B cell (primary cell): ENCODE results near the gene CDHR1. TPM values are rescaled to one million over a fixed set of nuclear protein-coding genes. Genes with fewer than 3 reads are reported as not detected.

Experiments
- ATAC-seq: fragments of 200-7000 bp; cut with Tn5 transposase; one replicate; pipeline ENCODE4 v1.10.0; 2021; ENCODE audit warnings: low read depth, mild to moderate bottlenecking, moderate number of reproducible peaks, moderate library complexity
- CTCF ChIA-PET: fragments of 350-600 bp; sonication (Branson Sonifier 250); formaldehyde crosslinking; loops from one replicate; lab custom pipeline; 2021; ENCODE audit warnings: antibody characterized with exemption, inconsistent platforms; lab: Charles Lee
- POLR2A ChIA-PET: fragments of 350-600 bp; sonication (Branson Sonifier 250); formaldehyde crosslinking; loops from one replicate; lab custom pipeline; 2021; ENCODE audit warnings: antibody characterized with exemption; lab: Charles Lee
- DNase-seq: peaks from one replicate; pipeline ENCODE4 v3.0.0; 2013
- H2AFZ ChIP-seq: 2 replicates; pipeline ENCODE4 v1.6.1; 2012; ENCODE audit warnings: mild to moderate bottlenecking, low read depth, low read length; ENCODE audit not compliant: insufficient read depth, poor library complexity, severe bottlenecking
- H3K27ac ChIP-seq, 2 donors: 1 replicate in 1 of 2; 2 replicates in 1 of 2; pipeline ENCODE4 v1.5.1; 2012 to 2013; ENCODE audit warnings: low read length in 2 of 2, mild to moderate bottlenecking in 2 of 2, moderate library complexity in 1 of 2
- H3K27me3 ChIP-seq, 4 experiments: fragments of 200-600 bp in 1 of 4; sonication (generic) in 1 of 4; replicated peaks in 1 of 4; 1 replicate in 2 of 4; 2 replicates in 2 of 4; pipeline versions ENCODE4 v1.6.1 to v1.7.0; 2013 to 2016; ENCODE audit warnings: low read length in 3 of 4, mild to moderate bottlenecking in 2 of 4, mixed read lengths in 1 of 4, moderate library complexity in 1 of 4; ENCODE audit not compliant: insufficient read depth in 4 of 4, control insufficient read depth in 3 of 4; ENCODE audit errors: control extremely low read depth in 1 of 4
- H3K36me3 ChIP-seq, 2 experiments: replicated peaks in 1 of 2; 1 replicate in 1 of 2; 2 replicates in 1 of 2; pipeline versions ENCODE4 v1.6.1 to v1.7.1; 2013; ENCODE audit warnings: low read length in 1 of 2; ENCODE audit not compliant: insufficient read depth in 2 of 2, control insufficient read depth in 1 of 2; ENCODE audit errors: control extremely low read depth in 1 of 2, extremely low read depth in 1 of 2
- H3K4me1 ChIP-seq, 2 donors: fragments of 200-600 bp in 1 of 2; sonication (generic) in 1 of 2; 1 replicate in 1 of 2; 2 replicates in 1 of 2; pipeline versions ENCODE4 v1.5.1 to v1.6.1; 2013 to 2017; ENCODE audit warnings: low read length in 2 of 2; ENCODE audit not compliant: control insufficient read depth in 2 of 2, insufficient read depth in 2 of 2
- H3K4me2 ChIP-seq: replicated peaks from 2 replicates; pipeline ENCODE3; 2012; ENCODE audit warnings: mild to moderate bottlenecking, low read depth, low read length; ENCODE audit not compliant: poor library complexity, severe bottlenecking
- H3K4me3 ChIP-seq, 5 experiments: fragments of 200-600 bp in 1 of 5; sonication (generic) in 1 of 5; 1 replicate in 3 of 5; 2 replicates in 2 of 5; pipeline versions ENCODE4 v1.5.1 to v1.7.0; 2011 to 2016; ENCODE audit warnings: low read length in 4 of 5, mild to moderate bottlenecking in 4 of 5, low read depth in 2 of 5, control low read depth in 1 of 5, moderate library complexity in 1 of 5; ENCODE audit not compliant: insufficient read depth in 1 of 5; ENCODE audit errors: control extremely low read depth in 1 of 5, extremely low read depth in 1 of 5
- H3K79me2 ChIP-seq: fragments of 200-600 bp; sonication (generic); one replicate; pipeline ENCODE4 v1.6.0; 2016; ENCODE audit warnings: low read length; ENCODE audit not compliant: control insufficient read depth, insufficient read depth
- H3K9ac ChIP-seq: fragments of 200-600 bp; sonication (generic); 2 replicates; pipeline ENCODE4 v1.6.1; 2017; ENCODE audit warnings: mild to moderate bottlenecking, low read length, moderate library complexity
- H3K9me3 ChIP-seq, 3 donors: one replicate each; pipeline versions ENCODE4 v1.6.1 to v1.7.1; 2013; ENCODE audit warnings: low read length in 2 of 3; ENCODE audit not compliant: control insufficient read depth in 2 of 3, insufficient read depth in 1 of 3; ENCODE audit errors: control extremely low read depth in 1 of 3
- H4K20me1 ChIP-seq: 2 replicates; pipeline ENCODE4 v1.6.0; 2012; ENCODE audit warnings: mild to moderate bottlenecking, low read length; ENCODE audit not compliant: insufficient read depth, control insufficient read depth, poor library complexity, severe bottlenecking
- H3K27ac Mint-ChIP-seq: one replicate; pipeline ENCODE4 v1.8.0; 2021; ENCODE audit warnings: mixed read lengths
- H3K27me3 Mint-ChIP-seq: one replicate; pipeline ENCODE4 v1.8.0; 2021; ENCODE audit warnings: mixed read lengths
- H3K4me1 Mint-ChIP-seq: one replicate; pipeline ENCODE4 v1.8.0; 2021; ENCODE audit warnings: mixed read lengths
- H3K4me3 Mint-ChIP-seq: one replicate; pipeline ENCODE4 v1.8.0; 2021; ENCODE audit warnings: mixed read lengths
- H3K9me3 Mint-ChIP-seq: one replicate; pipeline ENCODE4 v1.8.0; 2022; ENCODE audit warnings: mixed read lengths; ENCODE audit not compliant: insufficient read depth
- CTCF ChIP-seq: fragments of 200-600 bp; IDR thresholded peaks from one replicate; pipeline ENCODE4 v1.8.0; 2022; ENCODE audit warnings: antibody characterized with exemption, mild to moderate bottlenecking
- EZH2 ChIP-seq: IDR thresholded peaks from 2 replicates; pipeline ENCODE4 v1.6.1; 2012; ENCODE audit warnings: borderline replicate concordance, low read depth, mild to moderate bottlenecking, moderate library complexity, low read length; ENCODE audit not compliant: insufficient read depth, poor library complexity, severe bottlenecking
- WGBS: methylation state at CpG from one replicate; pipeline ENCODE4 v1.1.5; 2013; ENCODE audit warnings: missing lambda C conversion rate; ENCODE audit not compliant: insufficient coverage; 5-methylcytosine and 5-hydroxymethylcytosine counted together
- intact Hi-C: fragments of 100-400 bp; cut with micrococcal nuclease; formaldehyde crosslinking; loops from one replicate; pipeline ENCODE4 v1.10.0; 2022
- polyA plus RNA-seq: library from polyadenylated mRNA; depleted of rRNA; stranded (reverse); fragments of >200 nt; gene quantifications from 2 replicates; pipeline ENCODE4 v1.2.3, GENCODE V29; 2012
- total RNA-seq, 2 donors: library from RNA; stranded (reverse); fragments of 120-200 nt in 1 of 2; gene quantifications; 1 replicate in 1 of 2; 2 replicates in 1 of 2; pipeline versions ENCODE4 v1.2.3 to v1.2.4, GENCODE V29; 2013 to 2022

CDHR1 gene
- total and polyA plus RNA-seq, 2 donors (not counting 1 experiment from before 2014, with no cell fraction given): 0.31 to 1.7 TPM

- Mint-ChIP-seq H3K27me3 (peaks cover 28% of the 10 kb centered on the region), H3K4me3 (no peak overlapping the region), H3K9me3 (no peaks in the 10 kb centered on the region), H3K27ac (no peak overlapping the region), H3K4me1 (peaks cover 8% of the 10 kb centered on the region)
- no peak for ATAC-seq
- no peak overlapping the region for H2AFZ ChIP-seq
- no peak overlapping the region for H3K4me3 ChIP-seq
- no peak for DNase-seq
- H3K27ac ChIP-seq: no peak overlapping the region
- peaks cover 0 to 41% (median 21%) of the 10 kb centered on the region in 4 experiments for H3K27me3 ChIP-seq
- H3K9ac ChIP-seq: no peak overlapping the region
- intact Hi-C loops: no loop called here
- no peaks in the 10 kb centered on the region for H3K36me3 ChIP-seq
- ChIA-PET POLR2A (no interaction called here), CTCF (interaction anchor here (1.0 to 2.1 kb wide), 2 partner anchors 14 to 50 kb away, joined by 3 to 4 read pairs; no protein-coding TSS in a partner anchor)
- TF ChIP-seq CTCF (no peak), EZH2 (no peak)
- 87% methylated on average over 4 of the region's 7 CpGs for WGBS
- H3K79me2 ChIP-seq: no peaks in the 10 kb centered on the region
- H4K20me1 ChIP-seq: no peaks in the 10 kb centered on the region
- no peak overlapping the region for H3K4me2 ChIP-seq
- H3K4me1 ChIP-seq: peaks cover 14 to 15% of the 10 kb centered on the region in 2 donors
- peaks cover 0 to 5% (median 0%) of the 10 kb centered on the region in 3 donors for H3K9me3 ChIP-seq
Measured at GRCh38 chr10:84198206-84198915, 4.0 kb downstream of the CDHR1 start.

DNA sequence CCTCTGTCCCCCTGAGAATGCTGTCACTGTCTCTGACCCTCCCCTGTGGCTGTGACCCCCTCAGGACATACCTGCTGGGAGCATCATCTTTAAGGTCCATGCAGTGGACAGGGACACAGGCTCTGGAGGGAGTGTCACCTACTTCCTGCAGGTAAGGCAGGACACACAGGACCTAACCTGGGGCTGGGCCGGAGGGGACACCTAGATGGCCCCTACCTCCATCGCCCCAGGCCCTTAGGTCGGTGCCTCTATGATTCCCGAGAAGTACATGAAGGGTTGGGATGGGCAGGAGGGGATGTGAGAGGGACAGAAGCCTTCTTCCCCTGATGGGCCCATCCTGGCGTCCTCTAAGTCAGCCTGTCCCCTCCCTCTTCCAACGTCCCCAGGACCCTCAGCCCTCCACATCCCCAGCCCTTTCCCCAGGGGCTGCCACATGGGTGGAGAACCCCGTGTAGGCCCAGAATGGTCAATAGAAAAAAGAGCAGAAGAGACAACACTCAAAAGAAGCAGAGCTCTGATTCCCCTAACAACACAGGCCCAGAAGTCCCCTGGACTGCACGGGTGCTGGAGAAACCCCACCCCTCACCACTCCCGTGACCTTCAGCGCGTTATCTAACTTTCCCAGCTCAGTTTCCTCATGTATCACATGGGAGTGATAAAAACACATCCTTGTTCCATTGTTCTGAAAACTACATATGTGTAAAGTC is 6.4 kb downstream of the CDHR1 start:
- no peak overlapping the region for H2AFZ ChIP-seq
- H3K36me3 ChIP-seq: no peaks in the 10 kb centered on the region
- ATAC-seq (no peak), DNase-seq (no peak)
- H3K27me3 ChIP-seq: peaks cover 0 to 23% (median 5%) of the 10 kb centered on the region in 4 experiments
- ChIA-PET POLR2A (no interaction called here), CTCF (interaction anchor here (1.1 to 3.3 kb wide), 2 partner anchors 12 to 52 kb away, joined by 3 to 24 read pairs; no protein-coding TSS in a partner anchor)
- H3K27ac ChIP-seq: no peak overlapping the region
- Mint-ChIP-seq H3K27me3 (peaks cover 27% of the 10 kb centered on the region), H3K4me1 (peaks cover under 1% of the 10 kb centered on the region), H3K9me3 (no peaks in the 10 kb centered on the region), H3K27ac (no peak overlapping the region), H3K4me3 (no peak overlapping the region)
- intact Hi-C loops: no loop called here
- 89% methylated on average over 9 of the region's 11 CpGs for WGBS
- no peak overlapping the region for H3K9ac ChIP-seq
- H3K79me2 ChIP-seq: no peaks in the 10 kb centered on the region
- peaks cover 0 to under 1% of the 10 kb centered on the region in 2 donors for H3K4me1 ChIP-seq
- no peaks in the 10 kb centered on the region for H4K20me1 ChIP-seq
- H3K4me2 ChIP-seq: no peak overlapping the region
- H3K4me3 ChIP-seq: no peak overlapping the region
- TF ChIP-seq CTCF (no peak), EZH2 (no peak)
- no peaks in the 10 kb centered on the region for H3K9me3 ChIP-seq
